ENCODE measurements around the gene FLYWCH1.

The FLYWCH1 gene

GRCh38 chr16:2970563-2970962, 58.8 kb downstream of the FLYWCH1 start:
- DNase-seq, result no peak

- no peak for DNase-seq
Observed at GRCh38 chr16:2971134-2971984, 59.6 kb downstream of the FLYWCH1 start.

- DNase-seq, result no peak
Observed at GRCh38 chr16:2971985-2972784, 60.5 kb downstream of the FLYWCH1 start.

GRCh38 chr16:2973093-2973492, 61.4 kb downstream of the FLYWCH1 start:
- no peak for DNase-seq

- no peak for DNase-seq
Observed at GRCh38 chr16:2973605-2974318, 62.0 kb downstream of the FLYWCH1 start.

- no peak for DNase-seq
Observed at GRCh38 chr16:2974319-2975056, 62.8 kb downstream of the FLYWCH1 start.

GRCh38 chr16:2975161-2975795, 63.5 kb downstream of the FLYWCH1 start:
- DNase-seq, result no peak

GRCh38 chr16:2976201-2976600, 64.5 kb downstream of the FLYWCH1 start:
- DNase-seq, result no peak

GRCh38 chr16:2976673-2977072, 64.9 kb downstream of the FLYWCH1 start:
- no peak for DNase-seq

GRCh38 chr16:2977440-2977839, 65.7 kb downstream of the FLYWCH1 start:
- no peak for DNase-seq

GRCh38 chr16:2979669-2980226, 68.0 kb downstream of the FLYWCH1 start:
- no peak for DNase-seq

- DNase-seq, result peak; percentile 41
Observed at GRCh38 chr16:2980227-2981176, 68.8 kb downstream of the FLYWCH1 start, which contains the start of gene PKMYT1. TSS of gene PKMYT1 (minus strand) at chr16:2980446. CDS start at chr16:2979657, 789 bp downstream.

GRCh38 chr16:2981177-2981898, 69.6 kb downstream of the FLYWCH1 start:
- DNase-seq, result no peak

- no peak for DNase-seq
Observed at GRCh38 chr16:2981899-2982250, 70.1 kb downstream of the FLYWCH1 start.

GRCh38 chr16:2982402-2982801, 70.7 kb downstream of the FLYWCH1 start:
- no peak for DNase-seq

GRCh38 chr16:2983706-2984136, 72.0 kb downstream of the FLYWCH1 start:
- peak; percentile 20 for DNase-seq

GRCh38 chr16:2985462-2985861, 73.7 kb downstream of the FLYWCH1 start:
- DNase-seq, result peak; percentile 49

- DNase-seq, result peak; percentile 93
Observed at GRCh38 chr16:2985893-2986355, 74.2 kb downstream of the FLYWCH1 start.

GRCh38 chr16:2986623-2987188, 75.0 kb downstream of the FLYWCH1 start:
- no peak for DNase-seq

All from DMS 273 treated with DMSO at 0.1 percent for 48 hours (cell line).